ENCODE results near the gene RNF167. TPM values are rescaled to one million over a fixed set of nuclear protein-coding genes. Genes with fewer than 3 reads are reported as not detected.
A peak's percentile ranks its signal among the peaks of the same experiment; 100 is the strongest.

The RNF167 gene
- total RNA-seq, 4 donors from 2014 or later: 57.2 to 348 (median 73.7) TPM

- DNase-seq: peak; percentile 90
- TF ChIP-seq CTCF (IDR thresholded peaks at IDR 0.05) (no peak), POLR2AphosphoS5 (IDR thresholded peaks at IDR 0.05) (peak; percentile 12 to 44 (median 34)), EP300 (IDR thresholded peaks at IDR 0.05; ENCODE audit: low read depth) (no peak), POLR2A (IDR thresholded peaks at IDR 0.05) (peak; percentile 13)
- Histone ChIP-seq H3K36me3 (peaks cover 0 to 13% (median 4%) of the 10 kb centered on the region in 4 donors), H3K4me3 (peak within 1 kb of the TSS; percentile 19 to 55 (median 34)), H3K4me1 (peaks cover 0 to 39% (median 24%) of the 10 kb centered on the region in 4 donors), H3K27me3 (peaks cover 15% of the 10 kb centered on the region), H3K9me3 (no peaks in the 10 kb centered on the region), H3K27ac (peak within 1 kb of the TSS in 3 of 4 donors; percentile 8 to 18 (median 11))
- intact Hi-C loops (cut with DNase I; ENCODE audit: low total_unique reads) (loop anchor here (10.0 kb wide), 1 partner anchor 165 kb away; the partner anchor contains the start of genes CXCL16, MED11 and ZMYND15), in situ Hi-C loops (cut with MboI; ENCODE audit: low pct_ligation_motif_present in 1 of 4, low pct_unique_long_range_greater_than_20kb in 1 of 4, low sequenced_read_pairs in 3 of 4) (loop anchor here (25.0 kb wide), 2 partner anchors 112 to 163 kb away; partner anchors contain the start of genes GLTPD2 (in 2 of the 4), PSMB6 (in 2 of the 4) and VMO1 (in 2 of the 4))
- 0 to 9% methylated on average over 4 to 60 of the region's 60 CpGs for WGBS, 2 donors (ENCODE audit: low coverage in 1 of 2)
These were observed 40.5 kb upstream of the RNF167 start, which contains the start of gene C17orf107 for GRCh38 chr17:4899341-4900230. Gene C17orf107, plus strand, starts transcription at chr17:4899536. Its CDS starts 227 bp downstream, at chr17:4899763.

- DNase-seq: peak; percentile 56
- H3K27ac ChIP-seq: peak overlapping the region in 1 of 4 donors; percentile 8
- 40% methylated on average over 53 of the region's 65 CpGs; no CpG with 5 or more reads in 1 of the 2 donors for WGBS, 2 donors (ENCODE audit: low coverage in 1 of 2)
- peak overlapping the region in 2 of 4 donors; percentile 37 to 55 for H3K4me3 ChIP-seq
- H3K36me3 ChIP-seq: peaks cover 0 to 5% (median 0%) of the 10 kb centered on the region in 4 donors
- TF ChIP-seq CTCF (IDR thresholded peaks at IDR 0.05): no peak
- TF ChIP-seq POLR2AphosphoS5 (IDR thresholded peaks at IDR 0.05): no peak
- no peak for TF ChIP-seq EP300 (IDR thresholded peaks at IDR 0.05; ENCODE audit: low read depth)
- no peak for TF ChIP-seq POLR2A (IDR thresholded peaks at IDR 0.05)
- peaks cover 15% of the 10 kb centered on the region for H3K27me3 ChIP-seq
- H3K4me1 ChIP-seq: peaks cover 0 to 39% (median 24%) of the 10 kb centered on the region in 4 donors
- no peaks in the 10 kb centered on the region for H3K9me3 ChIP-seq
- in situ Hi-C loops (cut with MboI; ENCODE audit: low pct_ligation_motif_present in 1 of 4, low pct_unique_long_range_greater_than_20kb in 1 of 4, low sequenced_read_pairs in 3 of 4) (loop anchor here in 2 of 4 donors (25.0 kb wide), 1 partner anchor 162 kb away; no protein-coding TSS in a partner anchor), intact Hi-C loops (cut with DNase I; ENCODE audit: low total_unique reads) (no loop called here)
These were observed 39.6 kb upstream of the RNF167 start for GRCh38 chr17:4900231-4901107.

GRCh38 chr17:4901108-4901647 is 38.9 kb upstream of the RNF167 start:
- Histone ChIP-seq H3K27ac (no peak overlapping the region), H3K4me1 (peaks cover 0 to 39% (median 24%) of the 10 kb centered on the region in 4 donors), H3K27me3 (peaks cover 15% of the 10 kb centered on the region), H3K9me3 (no peaks in the 10 kb centered on the region), H3K4me3 (peak overlapping the region in 2 of 4 donors; percentile 37 to 55), H3K36me3 (peaks cover 0 to 5% (median 0%) of the 10 kb centered on the region in 4 donors)
- in situ Hi-C loops (cut with MboI; ENCODE audit: low pct_ligation_motif_present in 1 of 4, low pct_unique_long_range_greater_than_20kb in 1 of 4, low sequenced_read_pairs in 3 of 4) (loop anchor here in 2 of 4 donors (25.0 kb wide), 1 partner anchor 161 kb away; no protein-coding TSS in a partner anchor), intact Hi-C loops (cut with DNase I; ENCODE audit: low total_unique reads) (no loop called here)
- TF ChIP-seq CTCF (IDR thresholded peaks at IDR 0.05) (no peak), POLR2AphosphoS5 (IDR thresholded peaks at IDR 0.05) (no peak), POLR2A (IDR thresholded peaks at IDR 0.05) (no peak), EP300 (IDR thresholded peaks at IDR 0.05; ENCODE audit: low read depth) (no peak)
- no peak for DNase-seq
- WGBS, 2 donors (ENCODE audit: low coverage in 1 of 2): 70% methylated on average over 34 of the region's 37 CpGs; no CpG with 5 or more reads in 1 of the 2 donors
